ENCODE data around the gene SRP54. TPM values are rescaled to one million over a fixed set of nuclear protein-coding genes. Genes with fewer than 3 reads are reported as not detected.
"Not testable (repeated sequence)": the region's sequence is repeated elsewhere in the genome, so short reads cannot be mapped to it uniquely, and the experiment has no call there.

SRP54 gene
- total RNA-seq, 1 donor from 2014 or later, result 82.4 TPM

- Mint-ChIP-seq H3K27me3 (ENCODE audit: low read depth) (no peaks in the 10 kb centered on the region), H3K4me1 (ENCODE audit: low read depth) (peaks cover 6% of the 10 kb centered on the region), H3K9me3 (no peaks in the 10 kb centered on the region), H3K27ac (no peak overlapping the region), H3K36me3 (ENCODE audit: low read depth) (peaks cover 25% of the 10 kb centered on the region), H3K4me3 (ENCODE audit: low read depth) (no peak overlapping the region)
- no peak for DNase-seq (ENCODE audit: low spot score)
- intact Hi-C loops (cut with micrococcal nuclease), result no loop called here
Measured at GRCh38 chr14:34993426-34993825, 10.6 kb downstream of the SRP54 start.

- Mint-ChIP-seq H3K4me3 (ENCODE audit: low read depth) (no peak overlapping the region), H3K36me3 (ENCODE audit: low read depth) (peaks cover 26% of the 10 kb centered on the region), H3K27me3 (ENCODE audit: low read depth) (no peaks in the 10 kb centered on the region), H3K4me1 (ENCODE audit: low read depth) (peaks cover 6% of the 10 kb centered on the region), H3K27ac (peak overlapping the region; percentile 1), H3K9me3 (no peaks in the 10 kb centered on the region)
- intact Hi-C loops (cut with micrococcal nuclease), result no loop called here
- DNase-seq (ENCODE audit: low spot score), result no peak
Measured at GRCh38 chr14:34994668-34995067, 11.9 kb downstream of the SRP54 start.

GRCh38 chr14:34997762-34998161 is 15.0 kb downstream of the SRP54 start:
- peaks cover 6% of the 10 kb centered on the region for H3K4me1 Mint-ChIP-seq (ENCODE audit: low read depth)
- no peaks in the 10 kb centered on the region for H3K9me3 Mint-ChIP-seq
- DNase-seq (ENCODE audit: low spot score), result no peak
- intact Hi-C loops (cut with micrococcal nuclease), result no loop called here
- H3K36me3 Mint-ChIP-seq (ENCODE audit: low read depth), result peaks cover 38% of the 10 kb centered on the region
- no peak overlapping the region for H3K4me3 Mint-ChIP-seq (ENCODE audit: low read depth)
- H3K27me3 Mint-ChIP-seq (ENCODE audit: low read depth), result no peaks in the 10 kb centered on the region
- no peak overlapping the region for H3K27ac Mint-ChIP-seq

- Mint-ChIP-seq H3K27ac (no peak overlapping the region), H3K4me1 (ENCODE audit: low read depth) (peaks cover 5% of the 10 kb centered on the region), H3K4me3 (ENCODE audit: low read depth) (no peak overlapping the region), H3K9me3 (no peaks in the 10 kb centered on the region), H3K27me3 (ENCODE audit: low read depth) (no peaks in the 10 kb centered on the region), H3K36me3 (ENCODE audit: low read depth) (peaks cover 37% of the 10 kb centered on the region)
- intact Hi-C loops (cut with micrococcal nuclease), result no loop called here
- DNase-seq (ENCODE audit: low spot score), result no peak
Measured at GRCh38 chr14:34999500-34999899, 16.7 kb downstream of the SRP54 start.

- Mint-ChIP-seq H3K9me3 (no peaks in the 10 kb centered on the region), H3K27me3 (ENCODE audit: low read depth) (no peaks in the 10 kb centered on the region), H3K36me3 (ENCODE audit: low read depth) (peaks cover 39% of the 10 kb centered on the region), H3K4me1 (ENCODE audit: low read depth) (peaks cover 3% of the 10 kb centered on the region), H3K27ac (no peak overlapping the region), H3K4me3 (ENCODE audit: low read depth) (no peak overlapping the region)
- no peak for DNase-seq (ENCODE audit: low spot score)
- intact Hi-C loops (cut with micrococcal nuclease), result no loop called here
Measured at GRCh38 chr14:35001621-35002020, 18.8 kb downstream of the SRP54 start.

- H3K27me3 Mint-ChIP-seq (ENCODE audit: low read depth), result no peaks in the 10 kb centered on the region
- intact Hi-C loops (cut with micrococcal nuclease), result no loop called here
- H3K36me3 Mint-ChIP-seq (ENCODE audit: low read depth), result peaks cover 45% of the 10 kb centered on the region
- no peak for DNase-seq (ENCODE audit: low spot score)
- H3K9me3 Mint-ChIP-seq, result no peaks in the 10 kb centered on the region
- no peaks in the 10 kb centered on the region for H3K4me1 Mint-ChIP-seq (ENCODE audit: low read depth)
- H3K27ac Mint-ChIP-seq, result no peak overlapping the region
- no peak overlapping the region for H3K4me3 Mint-ChIP-seq (ENCODE audit: low read depth)
Measured at GRCh38 chr14:35004839-35005238, 22.0 kb downstream of the SRP54 start.

- no peaks in the 10 kb centered on the region for H3K4me1 Mint-ChIP-seq (ENCODE audit: low read depth)
- H3K27me3 Mint-ChIP-seq (ENCODE audit: low read depth), result no peaks in the 10 kb centered on the region
- no peak for DNase-seq (ENCODE audit: low spot score)
- no peaks in the 10 kb centered on the region for H3K9me3 Mint-ChIP-seq
- intact Hi-C loops (cut with micrococcal nuclease), result no loop called here
- H3K4me3 Mint-ChIP-seq (ENCODE audit: low read depth), result no peak overlapping the region
- H3K27ac Mint-ChIP-seq, result no peak overlapping the region
- peaks cover 71% of the 10 kb centered on the region for H3K36me3 Mint-ChIP-seq (ENCODE audit: low read depth)
Measured at GRCh38 chr14:35016568-35016967, 33.8 kb downstream of the SRP54 start.

- DNase-seq (ENCODE audit: low spot score), result no peak
- no peaks in the 10 kb centered on the region for H3K4me1 Mint-ChIP-seq (ENCODE audit: low read depth)
- no peak overlapping the region for H3K27ac Mint-ChIP-seq
- peaks cover 69% of the 10 kb centered on the region for H3K36me3 Mint-ChIP-seq (ENCODE audit: low read depth)
- no peaks in the 10 kb centered on the region for H3K27me3 Mint-ChIP-seq (ENCODE audit: low read depth)
- no peak overlapping the region for H3K4me3 Mint-ChIP-seq (ENCODE audit: low read depth)
- no peaks in the 10 kb centered on the region for H3K9me3 Mint-ChIP-seq
- intact Hi-C loops (cut with micrococcal nuclease), result loop anchor here (2.0 kb wide), 1 partner anchor 72 kb away; no protein-coding TSS in a partner anchor
Measured at GRCh38 chr14:35020713-35021112, 37.9 kb downstream of the SRP54 start.

- Mint-ChIP-seq H3K27me3 (ENCODE audit: low read depth) (no peaks in the 10 kb centered on the region), H3K27ac (no peak overlapping the region), H3K36me3 (ENCODE audit: low read depth) (peaks cover 56% of the 10 kb centered on the region), H3K4me3 (ENCODE audit: low read depth) (no peak overlapping the region), H3K4me1 (ENCODE audit: low read depth) (no peaks in the 10 kb centered on the region), H3K9me3 (peaks cover 3% of the 10 kb centered on the region)
- intact Hi-C loops (cut with micrococcal nuclease), result no loop called here
- DNase-seq (ENCODE audit: low spot score), result no peak
Measured at GRCh38 chr14:35028435-35028834, 45.6 kb downstream of the SRP54 start.

GRCh38 chr14:35032562-35032961 is 49.8 kb downstream of the SRP54 start:
- H3K4me1 Mint-ChIP-seq (ENCODE audit: low read depth), result no peaks in the 10 kb centered on the region
- no peak overlapping the region for H3K27ac Mint-ChIP-seq
- peaks cover 54% of the 10 kb centered on the region for H3K36me3 Mint-ChIP-seq (ENCODE audit: low read depth)
- H3K4me3 Mint-ChIP-seq (ENCODE audit: low read depth), result no peak overlapping the region
- H3K9me3 Mint-ChIP-seq, result peaks cover 20% of the 10 kb centered on the region
- H3K27me3 Mint-ChIP-seq (ENCODE audit: low read depth), result no peaks in the 10 kb centered on the region
- intact Hi-C loops (cut with micrococcal nuclease), result no loop called here
- no peak for DNase-seq (ENCODE audit: low spot score)

- no peak overlapping the region for H3K27ac Mint-ChIP-seq
- H3K4me3 Mint-ChIP-seq (ENCODE audit: low read depth), result no peak overlapping the region
- H3K27me3 Mint-ChIP-seq (ENCODE audit: low read depth), result no peaks in the 10 kb centered on the region
- peaks cover 41% of the 10 kb centered on the region for H3K36me3 Mint-ChIP-seq (ENCODE audit: low read depth)
- no peak for DNase-seq (ENCODE audit: low spot score)
- no peaks in the 10 kb centered on the region for H3K4me1 Mint-ChIP-seq (ENCODE audit: low read depth)
- intact Hi-C loops (cut with micrococcal nuclease), result no loop called here
- peaks cover 20% of the 10 kb centered on the region for H3K9me3 Mint-ChIP-seq
Measured at GRCh38 chr14:35034440-35034833, 51.6 kb downstream of the SRP54 start.

GRCh38 chr14:35034944-35035554 is 52.3 kb downstream of the SRP54 start:
- H3K4me3 Mint-ChIP-seq (ENCODE audit: low read depth); H3K27me3 Mint-ChIP-seq (ENCODE audit: low read depth); DNase-seq (ENCODE audit: low spot score); H3K27ac Mint-ChIP-seq; intact Hi-C loops (cut with micrococcal nuclease); H3K4me1 Mint-ChIP-seq (ENCODE audit: low read depth): not testable (repeated sequence)
- Mint-ChIP-seq H3K36me3 (ENCODE audit: low read depth) (peaks cover 39% of the 10 kb centered on the region), H3K9me3 (peaks cover 20% of the 10 kb centered on the region)

GRCh38 chr14:35038312-35038711 is 55.5 kb downstream of the SRP54 start:
- H3K27me3 Mint-ChIP-seq (ENCODE audit: low read depth); H3K27ac Mint-ChIP-seq; intact Hi-C loops (cut with micrococcal nuclease); H3K4me1 Mint-ChIP-seq (ENCODE audit: low read depth); DNase-seq (ENCODE audit: low spot score); H3K4me3 Mint-ChIP-seq (ENCODE audit: low read depth): not testable (repeated sequence)
- Mint-ChIP-seq H3K36me3 (ENCODE audit: low read depth) (peaks cover 26% of the 10 kb centered on the region), H3K9me3 (peaks cover 19% of the 10 kb centered on the region)

- DNase-seq (ENCODE audit: low spot score), result no peak
- H3K36me3 Mint-ChIP-seq (ENCODE audit: low read depth), result peaks cover under 1% of the 10 kb centered on the region
- intact Hi-C loops (cut with micrococcal nuclease), result no loop called here
- H3K27me3 Mint-ChIP-seq (ENCODE audit: low read depth), result no peaks in the 10 kb centered on the region
- H3K4me1 Mint-ChIP-seq (ENCODE audit: low read depth), result peaks cover 12% of the 10 kb centered on the region
- H3K4me3 Mint-ChIP-seq (ENCODE audit: low read depth), result no peak overlapping the region
- no peaks in the 10 kb centered on the region for H3K9me3 Mint-ChIP-seq
- H3K27ac Mint-ChIP-seq, result no peak overlapping the region
Measured at GRCh38 chr14:35042632-35043031, 59.8 kb downstream of the SRP54 start.

Data from activated T-helper 2 cell treated with anti-CD3 and anti-CD28 coated beads, Interferon-gamma antibody, Interleukin-2, Interleukin-4, amounts not matched to agents 10 μg/mL and 5 μg/mL and 100 μg/mL, durations not matched to agents 14 hours and 24 hours and 36 hours (primary cell).